ENCODE results near the gene C16orf96. TPM values are rescaled to one million over a fixed set of nuclear protein-coding genes. Genes with fewer than 3 reads are reported as not detected.

The C16orf96 gene
- total RNA-seq, 4 donors from 2014 or later: 1.1 TPM; not detected in 3

- no peak for TF ChIP-seq CTCF (IDR thresholded peaks at IDR 0.05; ENCODE audit: low read depth)
These were observed 38.6 kb downstream of the C16orf96 start for GRCh38 chr16:4594433-4595410.

- no peak for TF ChIP-seq CTCF (IDR thresholded peaks at IDR 0.05; ENCODE audit: low read depth)
These were observed 41.0 kb downstream of the C16orf96 start for GRCh38 chr16:4597174-4597573.

GRCh38 chr16:4599037-4599436 is 42.9 kb downstream of the C16orf96 start:
- no peak for TF ChIP-seq CTCF (IDR thresholded peaks at IDR 0.05; ENCODE audit: low read depth)

GRCh38 chr16:4599545-4599944 is 43.4 kb downstream of the C16orf96 start:
- TF ChIP-seq CTCF (IDR thresholded peaks at IDR 0.05; ENCODE audit: low read depth): no peak

- TF ChIP-seq CTCF (IDR thresholded peaks at IDR 0.05; ENCODE audit: low read depth): no peak
These were observed 45.1 kb downstream of the C16orf96 start for GRCh38 chr16:4601036-4601863.

GRCh38 chr16:4601864-4602186 is 45.7 kb downstream of the C16orf96 start:
- TF ChIP-seq CTCF (IDR thresholded peaks at IDR 0.05; ENCODE audit: low read depth): no peak

GRCh38 chr16:4602331-4602730 is 46.2 kb downstream of the C16orf96 start:
- TF ChIP-seq CTCF (IDR thresholded peaks at IDR 0.05; ENCODE audit: low read depth): no peak
